CD4-positive, alpha-beta T cell (primary cell): Measurements from ENCODE around the gene ACTR1A. TPM values are rescaled to one million over a fixed set of nuclear protein-coding genes. Genes with fewer than 3 reads are reported as not detected.

ENCODE experiments used
- ATAC-seq: fragments of 200-7000 bp; cut with Tn5 transposase; one replicate; pipeline ENCODE4 v1.10.0; 2022; ENCODE audit warnings: mild to moderate bottlenecking; ENCODE audit not compliant: poor library complexity
- CTCF ChIA-PET: fragments of 350-600 bp; sonication (Branson Sonifier 250); formaldehyde crosslinking; loops from one replicate; lab custom pipeline; 2021; ENCODE audit warnings: antibody characterized with exemption, inconsistent platforms; lab: Charles Lee
- POLR2A ChIA-PET: fragments of 350-600 bp; sonication (Branson Sonifier 250); formaldehyde crosslinking; loops from one replicate; lab custom pipeline; 2021; ENCODE audit warnings: antibody characterized with exemption, inconsistent platforms; lab: Charles Lee
- DNase-seq, 14 experiments: peaks; one replicate each; pipeline ENCODE4 v3.0.0-alpha.2; 2013 to 2020; ENCODE audit warnings: mixed read lengths in 2 of 14
- H3K27ac ChIP-seq, 2 donors: one replicate each; pipeline versions ENCODE4 v1.5.1 to v1.7.0; 2013; ENCODE audit warnings: low read length in 2 of 2, low read depth in 1 of 2, mild to moderate bottlenecking in 1 of 2
- H3K27me3 ChIP-seq, 2 experiments: 1 replicate in 1 of 2; 2 replicates in 1 of 2; pipeline versions ENCODE4 v1.6.1 to v1.7.0; 2013; ENCODE audit warnings: low read length in 2 of 2, control low read depth in 1 of 2, mild to moderate bottlenecking in 1 of 2, moderate library complexity in 1 of 2; ENCODE audit not compliant: insufficient read depth in 2 of 2, control insufficient read depth in 1 of 2
- H3K36me3 ChIP-seq: one replicate; pipeline ENCODE4 v1.6.1; 2013; ENCODE audit warnings: low read length, control low read depth; ENCODE audit not compliant: insufficient read depth
- H3K4me1 ChIP-seq: one replicate; pipeline ENCODE4 v1.6.1; 2013; ENCODE audit warnings: low read length, control low read depth; ENCODE audit not compliant: insufficient read depth
- H3K4me3 ChIP-seq: one replicate; pipeline ENCODE4 v1.5.1; 2013; ENCODE audit warnings: mild to moderate bottlenecking, low read length, moderate library complexity
- H3K9me3 ChIP-seq, 2 experiments: 1 replicate in 1 of 2; 2 replicates in 1 of 2; pipeline versions ENCODE4 v1.6.1 to v1.7.0; 2013; ENCODE audit warnings: low read length in 2 of 2, mild to moderate bottlenecking in 2 of 2, control low read depth in 1 of 2, moderate library complexity in 1 of 2; ENCODE audit not compliant: control insufficient read depth in 1 of 2, insufficient read depth in 1 of 2
- H3K27ac Mint-ChIP-seq: one replicate; pipeline ENCODE4 v1.8.0; 2020; ENCODE audit warnings: mixed read lengths
- H3K27me3 Mint-ChIP-seq: one replicate; pipeline ENCODE4 v1.8.0; 2021; ENCODE audit warnings: mixed read lengths
- H3K36me3 Mint-ChIP-seq: one replicate; pipeline ENCODE4 v1.8.0; 2021; ENCODE audit warnings: low read depth, mixed read lengths
- H3K4me1 Mint-ChIP-seq: one replicate; pipeline ENCODE4 v1.8.0; 2021; ENCODE audit warnings: low read depth, mixed read lengths
- H3K4me3 Mint-ChIP-seq: one replicate; pipeline ENCODE4 v1.8.0; 2020; ENCODE audit warnings: mild to moderate bottlenecking, mixed read lengths
- H3K9me3 Mint-ChIP-seq: one replicate; pipeline ENCODE4 v1.8.0; 2020; ENCODE audit warnings: mixed read lengths
- CTCF ChIP-seq: fragments of 200-600 bp; IDR thresholded peaks from one replicate; pipeline ENCODE4 v1.8.0; 2022; ENCODE audit warnings: antibody characterized with exemption, mild to moderate bottlenecking
- intact Hi-C, 2 experiments: fragments of 100-400 bp; cut with DNase I in 1 of 2; cut with micrococcal nuclease in 1 of 2; formaldehyde crosslinking; loops; one replicate each; pipeline versions ENCODE4 v1.15.1 to v1.9.0; 2023 to 2025; cut with DNase I, micrococcal nuclease
- total RNA-seq, 174 experiments: library from RNA in 2 of 174; stranded (reverse) in 2 of 174; gene quantifications; one replicate each; pipeline ENCODE4 v1.2.3 and lab custom pipeline; 2021 to 2026

The ACTR1A gene
- total RNA-seq, 2 experiments from 2014 or later = 43.3 to 46.3 TPM

- Histone ChIP-seq H3K9me3 (no peaks in the 10 kb centered on the region), H3K4me3 (no peak overlapping the region), H3K4me1 (no peaks in the 10 kb centered on the region), H3K27ac (no peak overlapping the region), H3K27me3 (no peaks in the 10 kb centered on the region), H3K36me3 (peaks cover 53% of the 10 kb centered on the region)
- Mint-ChIP-seq H3K4me3 (no peak overlapping the region), H3K4me1 (peaks cover 20% of the 10 kb centered on the region), H3K36me3 (peaks cover 60% of the 10 kb centered on the region), H3K9me3 (no peaks in the 10 kb centered on the region), H3K27me3 (no peaks in the 10 kb centered on the region), H3K27ac (no peak overlapping the region)
- intact Hi-C loops = no loop called here
- TF ChIP-seq CTCF = no peak
- no peak for DNase-seq
- POLR2A ChIA-PET = no interaction called here
- CTCF ChIA-PET = no interaction called here
- no peak for ATAC-seq
These were observed 15.0 kb upstream of the ACTR1A start for GRCh38 chr10:102517553-102517952.

GRCh38 chr10:102515724-102516123 lies 13.2 kb upstream of the ACTR1A start:
- H3K27me3 ChIP-seq = no peaks in the 10 kb centered on the region
- H3K36me3 ChIP-seq = peaks cover 51% of the 10 kb centered on the region
- DNase-seq = no peak
- peaks cover 7% of the 10 kb centered on the region for H3K4me1 ChIP-seq
- TF ChIP-seq CTCF = no peak
- intact Hi-C loops = no loop called here
- no peak overlapping the region for H3K27ac Mint-ChIP-seq
- ChIA-PET POLR2A (no interaction called here), CTCF (no interaction called here)
- H3K27me3 Mint-ChIP-seq = no peaks in the 10 kb centered on the region
- H3K9me3 Mint-ChIP-seq = no peaks in the 10 kb centered on the region
- no peak for ATAC-seq
- no peak overlapping the region for H3K4me3 ChIP-seq
- H3K27ac ChIP-seq = no peak overlapping the region
- peaks cover 57% of the 10 kb centered on the region for H3K36me3 Mint-ChIP-seq
- H3K4me3 Mint-ChIP-seq = no peak overlapping the region
- no peaks in the 10 kb centered on the region for H3K9me3 ChIP-seq
- H3K4me1 Mint-ChIP-seq = peaks cover 19% of the 10 kb centered on the region

- no peaks in the 10 kb centered on the region for H3K9me3 Mint-ChIP-seq
- H3K4me3 Mint-ChIP-seq = no peak overlapping the region
- intact Hi-C loops = no loop called here
- no peaks in the 10 kb centered on the region for H3K27me3 Mint-ChIP-seq
- H3K36me3 ChIP-seq = peaks cover 54% of the 10 kb centered on the region
- ChIA-PET POLR2A (no interaction called here), CTCF (no interaction called here)
- H3K9me3 ChIP-seq = no peaks in the 10 kb centered on the region
- no peak for DNase-seq
- H3K27me3 ChIP-seq = no peaks in the 10 kb centered on the region
- peaks cover 7% of the 10 kb centered on the region for H3K4me1 ChIP-seq
- H3K4me3 ChIP-seq = no peak overlapping the region
- no peak for ATAC-seq
- H3K4me1 Mint-ChIP-seq = peaks cover 19% of the 10 kb centered on the region
- H3K27ac Mint-ChIP-seq = no peak overlapping the region
- TF ChIP-seq CTCF = no peak
- H3K27ac ChIP-seq = no peak overlapping the region
- H3K36me3 Mint-ChIP-seq = peaks cover 57% of the 10 kb centered on the region
These were observed 12.2 kb upstream of the ACTR1A start for GRCh38 chr10:102514487-102515311.
